SU-DHL-6 (cell line): Measurements from ENCODE around the gene CNEP1R1.

Experiments used
- CTCF ChIP-seq: fragments of 200-600 bp; sonication (generic); IDR thresholded peaks from one replicate; pipeline ENCODE4 v1.5.1; 2017; ENCODE audit warnings: antibody characterized with exemption, mild to moderate bottlenecking, low read length, moderate library complexity; ENCODE audit not compliant: insufficient read depth, poor library complexity, severe bottlenecking
- EZH2phosphoT487 ChIP-seq: fragments of 200-600 bp; sonication (generic), shearing (Covaris generic); conservative IDR thresholded peaks from 2 replicates; pipeline ENCODE4 v1.6.1; 2018; ENCODE audit warnings: mild to moderate bottlenecking, antibody characterized with exemption, low read length, moderate library complexity, mixed read lengths

- TF ChIP-seq CTCF (no peak), EZH2phosphoT487 (no peak)
Measured at GRCh38 chr16:50045412-50045811, 20.4 kb downstream of the CNEP1R1 start.
